Measurements from ENCODE around the gene FOXP1.

GRCh38 chr3:71542521-71543370, 40.8 kb downstream of the FOXP1 start:
- no peak for TF ChIP-seq CTCF (IDR thresholded peaks at IDR 0.05 in 4 of 5, conservative IDR thresholded peaks at IDR 0.05 in 1 of 5)
- no peak for TF ChIP-seq POLR2A (IDR thresholded peaks at IDR 0.05)
